Right lobe of liver (tissue), 6 donors: ENCODE measurements around the gene PTGFRN. TPM values are rescaled to one million over a fixed set of nuclear protein-coding genes. Genes with fewer than 3 reads are reported as not detected.

ENCODE experiments used
- ATAC-seq, 4 donors: fragments of 200-7000 bp; cut with Tn5 transposase; one replicate each; pipeline ENCODE4 v1.9.1; 2020; ENCODE audit warnings: mild to moderate bottlenecking in 4 of 4, moderate library complexity in 4 of 4
- DNase-seq, 3 donors: peaks; one replicate each; pipeline ENCODE4 v3.0.0-alpha.2; 2020
- H3K27ac ChIP-seq, 3 donors: fragments of 200-600 bp; one replicate each; pipeline ENCODE4 v1.8.0; 2022
- H3K27me3 ChIP-seq, 2 donors: fragments of 200-600 bp; one replicate each; pipeline ENCODE4 v1.8.0; 2022
- H3K36me3 ChIP-seq, 4 donors: fragments of 200-600 bp; sonication (generic) in 1 of 4; one replicate each; pipeline versions ENCODE4 v1.5.1 to v1.8.0; 2017 to 2022; ENCODE audit warnings: control low read depth in 1 of 4
- H3K4me1 ChIP-seq, 4 donors: fragments of 200-600 bp; sonication (generic) in 1 of 4; one replicate each; pipeline versions ENCODE4 v1.5.1 to v1.8.0; 2017 to 2022; ENCODE audit warnings: control low read depth in 1 of 4
- H3K4me3 ChIP-seq, 3 donors: fragments of 200-600 bp; one replicate each; pipeline ENCODE4 v1.8.0; 2022
- H3K9me3 ChIP-seq, 4 donors: fragments of 200-600 bp; sonication (generic) in 1 of 4; one replicate each; pipeline versions ENCODE4 v1.5.1 to v1.8.0; 2017 to 2022; ENCODE audit warnings: control low read depth in 1 of 4
- CTCF ChIP-seq, 4 donors: fragments of 200-600 bp in 3 of 4; fragments of 450-650 bp in 1 of 4; IDR thresholded peaks; one replicate each; pipeline versions ENCODE4 v1.5.1 to v1.8.0; 2016 to 2022; ENCODE audit warnings: antibody characterized with exemption in 4 of 4, mild to moderate bottlenecking in 2 of 4
- POLR2A ChIP-seq: fragments of 450-650 bp; IDR thresholded peaks from one replicate; pipeline ENCODE4 v1.6.1; 2017; ENCODE audit warnings: antibody characterized with exemption, mild to moderate bottlenecking
- WGBS: methylation state at CpG from one replicate; pipeline ENCODE4 v1.1.6; 2018; ENCODE audit warnings: low coverage, low lambda C conversion rate; ENCODE audit not compliant: insufficient coverage; ENCODE audit errors: missing lambda C conversion rate; 5-methylcytosine and 5-hydroxymethylcytosine counted together
- intact Hi-C, 2 donors: fragments of 100-400 bp; cut with DNase I; formaldehyde crosslinking; loops; one replicate each; pipeline versions ENCODE4 v1.11.2 to v1.14.1; 2022
- total RNA-seq, 6 experiments: library from RNA; depleted of rRNA in 2 of 6; stranded (reverse); fragments of >200 nt in 2 of 6; fragmentation: NEBNext Ultra II Directional in 3 of 6; extraction: Animal tissue kit (Norgen Biotek cat#: 25700) in 3 of 6; gene quantifications; one replicate each; pipeline versions ENCODE4 v1.1.0 to v1.2.4, GENCODE V29; 2016 to 2023
- donor health status: DM: no; HTN: yes; CAD: no.
- donor health status: DM: no; HTN: no; CAD: no.
- donor health status: DM: no; HTN: no; CAD: no.
- donor health status: DM: no; HTN: yes; CAD: no.
- donor health status: DM: no; HTN: yes; CAD: no.

The PTGFRN gene
- total RNA-seq, 6 experiments from 2014 or later = 12.6 to 28.1 (median 17.5) TPM

GRCh38 chr1:116987256-116987555 is 77.5 kb downstream of the PTGFRN start:
- DNase-seq = no peak
- Histone ChIP-seq H3K27me3 (no peaks in the 10 kb centered on the region), H3K4me3 (no peak overlapping the region), H3K36me3 (no peaks in the 10 kb centered on the region), H3K4me1 (peaks cover 0 to 7% (median 0%) of the 10 kb centered on the region in 4 donors), H3K27ac (no peak overlapping the region), H3K9me3 (no peaks in the 10 kb centered on the region)
- TF ChIP-seq POLR2A (no peak), CTCF (IDR thresholded peaks at IDR 0.05) (no peak)
- intact Hi-C loops = no loop called here
- ATAC-seq = peak in 1 of 4 donors; percentile 47
- WGBS = 86% methylated on average over 10 of the region's 11 CpGs

GRCh38 chr1:116988248-116988647 is 78.5 kb downstream of the PTGFRN start:
- intact Hi-C loops = no loop called here
- Histone ChIP-seq H3K36me3 (no peaks in the 10 kb centered on the region), H3K27me3 (no peaks in the 10 kb centered on the region), H3K4me3 (no peak overlapping the region), H3K4me1 (no peaks in the 10 kb centered on the region), H3K9me3 (no peaks in the 10 kb centered on the region), H3K27ac (no peak overlapping the region)
- TF ChIP-seq CTCF (IDR thresholded peaks at IDR 0.05) (no peak), POLR2A (no peak)
- ATAC-seq (no peak), DNase-seq (no peak)
- 94% methylated on average over 7 of the region's 7 CpGs for WGBS

- Histone ChIP-seq H3K27me3 (no peaks in the 10 kb centered on the region), H3K4me3 (no peak overlapping the region), H3K36me3 (no peaks in the 10 kb centered on the region), H3K27ac (no peak overlapping the region), H3K4me1 (no peaks in the 10 kb centered on the region), H3K9me3 (no peaks in the 10 kb centered on the region)
- no peak for TF ChIP-seq POLR2A
- no peak for TF ChIP-seq CTCF (IDR thresholded peaks at IDR 0.05)
- intact Hi-C loops = no loop called here
- WGBS = 90% methylated on average over 2 of the region's 2 CpGs
- no peak for DNase-seq
- ATAC-seq = no peak
These were observed 79.2 kb downstream of the PTGFRN start for GRCh38 chr1:116988908-116989307.

GRCh38 chr1:116989835-116990234 is 80.1 kb downstream of the PTGFRN start:
- intact Hi-C loops = no loop called here
- DNase-seq (no peak), ATAC-seq (no peak)
- no peak for TF ChIP-seq CTCF (IDR thresholded peaks at IDR 0.05)
- no peak for TF ChIP-seq POLR2A
- no peak overlapping the region for H3K4me3 ChIP-seq
- WGBS = 64% methylated on average over 5 of the region's 5 CpGs
- no peak overlapping the region for H3K27ac ChIP-seq
- H3K4me1 ChIP-seq = no peaks in the 10 kb centered on the region
- H3K9me3 ChIP-seq = no peaks in the 10 kb centered on the region
- no peaks in the 10 kb centered on the region for H3K27me3 ChIP-seq
- H3K36me3 ChIP-seq = no peaks in the 10 kb centered on the region

- DNase-seq (no peak), ATAC-seq (peak; percentile 45 to 76 (median 58))
- Histone ChIP-seq H3K27me3 (no peaks in the 10 kb centered on the region), H3K4me3 (no peak overlapping the region), H3K27ac (peak overlapping the region in 1 of 3 donors; percentile 15), H3K9me3 (no peaks in the 10 kb centered on the region), H3K36me3 (no peaks in the 10 kb centered on the region), H3K4me1 (no peaks in the 10 kb centered on the region)
- intact Hi-C loops = no loop called here
- TF ChIP-seq POLR2A (no peak), CTCF (IDR thresholded peaks at IDR 0.05) (no peak)
- 56% methylated on average over 6 of the region's 12 CpGs for WGBS
These were observed 81.0 kb downstream of the PTGFRN start for GRCh38 chr1:116990612-116991151.
